RWPE2 (cell line): ENCODE data around the gene VPS16.
"Not testable (repeated sequence)": the region's sequence is repeated elsewhere in the genome, so short reads cannot be mapped to it uniquely, and the experiment has no call there.

Source experiments
- ATAC-seq: fragments of 200-7000 bp; cut with Tn5 transposase; 3 replicates; pipeline ENCODE4 v1.9.1; 2021; ENCODE audit warnings: low read depth
- DNase-seq: peaks from one replicate; pipeline ENCODE4 v3.0.0-alpha.2; 2020; ENCODE audit warnings: low spot score
- H3K27ac ChIP-seq: fragments of 450-650 bp; 2 replicates; pipeline ENCODE4 v1.5.1; 2017; ENCODE audit warnings: mild to moderate bottlenecking; ENCODE audit not compliant: poor library complexity, severe bottlenecking
- H3K27me3 ChIP-seq: fragments of 250-450 bp; sonication (Bioruptor Pico); 2 replicates; pipeline ENCODE4 v1.5.1; 2021; ENCODE audit warnings: mild to moderate bottlenecking, moderate library complexity; ENCODE audit not compliant: insufficient read depth, poor library complexity, severe bottlenecking
- H3K36me3 ChIP-seq: fragments of 250-450 bp; sonication (Bioruptor Pico); 2 replicates; pipeline ENCODE4 v1.5.1; 2020; ENCODE audit warnings: low read depth, mild to moderate bottlenecking, moderate library complexity
- H3K4me1 ChIP-seq: fragments of 250-450 bp; sonication (Bioruptor Pico); 2 replicates; pipeline ENCODE4 v1.5.1; 2021; ENCODE audit warnings: mild to moderate bottlenecking, moderate library complexity; ENCODE audit not compliant: insufficient read depth, poor library complexity, severe bottlenecking
- H3K4me3 ChIP-seq: fragments of 250-450 bp; sonication (Bioruptor Pico); 2 replicates; pipeline ENCODE4 v1.5.1; 2021; ENCODE audit warnings: mild to moderate bottlenecking, moderate library complexity; ENCODE audit not compliant: severe bottlenecking
- H3K9me3 ChIP-seq: fragments of 250-450 bp; sonication (Bioruptor Pico); 2 replicates; pipeline ENCODE4 v1.5.1; 2021; ENCODE audit warnings: mild to moderate bottlenecking, moderate library complexity; ENCODE audit not compliant: severe bottlenecking
- TF ChIP-seq, protein P1 (sequence below): fragments of 450-650 bp; IDR thresholded peaks from one replicate; pipeline ENCODE4 v1.5.1; 2017; ENCODE audit warnings: mild to moderate bottlenecking, moderate library complexity; ENCODE audit not compliant: poor library complexity, severe bottlenecking

Gene VPS16

GRCh38 chr20:2806351-2806701 is 34.2 kb upstream of the VPS16 start:
- no peak for ATAC-seq
- H3K4me3 ChIP-seq = no peak overlapping the region
- peaks cover 21% of the 10 kb centered on the region for H3K27me3 ChIP-seq
- no peaks in the 10 kb centered on the region for H3K36me3 ChIP-seq
- DNase-seq = no peak
- TF ChIP-seq, protein P1, sequence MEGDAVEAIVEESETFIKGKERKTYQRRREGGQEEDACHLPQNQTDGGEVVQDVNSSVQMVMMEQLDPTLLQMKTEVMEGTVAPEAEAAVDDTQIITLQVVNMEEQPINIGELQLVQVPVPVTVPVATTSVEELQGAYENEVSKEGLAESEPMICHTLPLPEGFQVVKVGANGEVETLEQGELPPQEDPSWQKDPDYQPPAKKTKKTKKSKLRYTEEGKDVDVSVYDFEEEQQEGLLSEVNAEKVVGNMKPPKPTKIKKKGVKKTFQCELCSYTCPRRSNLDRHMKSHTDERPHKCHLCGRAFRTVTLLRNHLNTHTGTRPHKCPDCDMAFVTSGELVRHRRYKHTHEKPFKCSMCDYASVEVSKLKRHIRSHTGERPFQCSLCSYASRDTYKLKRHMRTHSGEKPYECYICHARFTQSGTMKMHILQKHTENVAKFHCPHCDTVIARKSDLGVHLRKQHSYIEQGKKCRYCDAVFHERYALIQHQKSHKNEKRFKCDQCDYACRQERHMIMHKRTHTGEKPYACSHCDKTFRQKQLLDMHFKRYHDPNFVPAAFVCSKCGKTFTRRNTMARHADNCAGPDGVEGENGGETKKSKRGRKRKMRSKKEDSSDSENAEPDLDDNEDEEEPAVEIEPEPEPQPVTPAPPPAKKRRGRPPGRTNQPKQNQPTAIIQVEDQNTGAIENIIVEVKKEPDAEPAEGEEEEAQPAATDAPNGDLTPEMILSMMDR = no peak
- H3K4me1 ChIP-seq = no peaks in the 10 kb centered on the region
- H3K27ac ChIP-seq = no peak overlapping the region
- H3K9me3 ChIP-seq = no peaks in the 10 kb centered on the region

- Histone ChIP-seq H3K4me1 (no peaks in the 10 kb centered on the region), H3K9me3 (peaks cover 3% of the 10 kb centered on the region), H3K36me3 (no peaks in the 10 kb centered on the region), H3K4me3 (no peak overlapping the region), H3K27me3 (peaks cover 14% of the 10 kb centered on the region), H3K27ac (no peak overlapping the region)
- no peak for ATAC-seq
- DNase-seq = no peak
- TF ChIP-seq, protein P1 = no peak
Observed at GRCh38 chr20:2807019-2807418, 33.5 kb upstream of the VPS16 start.

DNA sequence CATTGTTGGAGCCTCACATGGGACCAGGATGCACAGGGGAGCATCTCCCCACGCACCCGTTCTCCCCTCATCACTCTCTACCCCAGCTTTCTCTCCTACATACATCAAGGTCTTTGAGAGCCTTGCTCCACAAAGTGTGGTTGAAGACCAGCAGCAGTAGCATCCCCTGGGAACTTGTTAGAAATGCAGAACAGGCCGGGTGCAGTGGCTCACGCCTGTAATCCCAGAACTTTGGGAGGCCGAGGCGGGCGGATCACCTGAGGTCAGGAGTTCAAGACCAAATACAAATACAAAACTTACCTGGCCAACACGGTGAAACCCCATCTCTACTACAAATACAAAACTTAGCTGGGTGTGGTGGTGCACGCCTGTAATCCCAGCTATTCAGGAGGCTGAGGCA is 32.6 kb upstream of the VPS16 start:
- not testable (repeated sequence) for H3K27me3 ChIP-seq, H3K9me3 ChIP-seq, DNase-seq

DNA sequence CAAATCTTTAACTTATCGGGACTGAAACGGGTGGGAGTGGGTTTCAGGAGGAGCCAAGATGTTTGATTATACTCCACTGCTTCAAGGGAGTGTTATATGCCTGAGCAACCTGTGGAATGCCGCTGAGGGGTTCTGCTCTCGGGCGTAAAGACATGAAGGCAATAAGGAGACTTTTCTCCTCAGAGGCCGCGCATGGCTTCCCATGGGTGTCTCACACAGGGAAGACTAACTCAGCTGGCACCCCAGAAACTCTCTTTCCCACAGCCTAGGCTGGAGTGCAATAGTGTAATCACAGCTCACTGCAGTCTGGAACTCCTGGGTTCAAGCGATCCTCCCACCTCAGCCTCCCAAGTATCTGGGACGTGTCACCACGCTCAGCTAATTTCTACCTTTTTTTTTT is 30.9 kb upstream of the VPS16 start:
- TF ChIP-seq, protein P1 = no peak
- peaks cover 8% of the 10 kb centered on the region for H3K4me1 ChIP-seq
- H3K27me3 ChIP-seq = peaks cover 3% of the 10 kb centered on the region
- DNase-seq (no peak), ATAC-seq (no peak)
- H3K4me3 ChIP-seq = no peak overlapping the region
- H3K27ac ChIP-seq = no peak overlapping the region
- no peaks in the 10 kb centered on the region for H3K36me3 ChIP-seq
- peaks cover 8% of the 10 kb centered on the region for H3K9me3 ChIP-seq

More for the DNA sequence above, 32.6 kb upstream of the VPS16 start:
- not testable (repeated sequence) for H3K4me3 ChIP-seq, H3K4me1 ChIP-seq, H3K27ac ChIP-seq, ATAC-seq, H3K36me3 ChIP-seq

DNA sequence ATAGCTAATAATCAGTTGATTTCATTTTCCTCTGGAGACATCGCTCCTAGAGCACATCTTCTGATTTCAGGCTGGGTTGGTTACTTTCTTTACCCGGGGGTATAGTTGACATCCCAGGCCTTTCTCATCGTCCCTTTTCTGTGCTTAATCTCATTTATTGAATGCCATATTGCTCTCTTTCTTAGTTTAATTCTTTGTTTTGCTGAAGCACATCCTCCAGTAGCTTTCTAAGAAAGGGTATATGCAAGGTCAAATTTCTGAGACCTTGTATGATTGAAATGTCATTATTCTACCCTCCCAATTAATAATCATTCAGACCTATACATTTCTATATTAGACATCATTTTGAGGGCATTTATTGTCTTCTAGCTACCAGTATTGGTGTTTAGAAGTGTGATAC is 28.4 kb upstream of the VPS16 start:
- TF ChIP-seq, protein P1 = no peak
- Histone ChIP-seq H3K4me1 (peaks cover 13% of the 10 kb centered on the region), H3K4me3 (no peak overlapping the region), H3K9me3 (peaks cover 8% of the 10 kb centered on the region), H3K36me3 (no peaks in the 10 kb centered on the region), H3K27ac (no peak overlapping the region), H3K27me3 (peaks cover 3% of the 10 kb centered on the region)
- ATAC-seq (no peak), DNase-seq (no peak)
